Omental fat pad (tissue), 4 donors: Measurements from ENCODE around the gene DNAH7. TPM values are rescaled to one million over a fixed set of nuclear protein-coding genes. Genes with fewer than 3 reads are reported as not detected.

Experiments used
- ATAC-seq: fragments of 150-250 bp; one replicate; pipeline ENCODE4 v1.9.1; 2016; ENCODE audit warnings: mild to moderate bottlenecking, moderate library complexity; ENCODE audit not compliant: low FRiP score
- DNase-seq: peaks from one replicate; pipeline ENCODE4 v3.0.0-alpha.2; 2019; ENCODE audit warnings: low spot score
- total RNA-seq, 4 donors: library from RNA; depleted of rRNA; stranded (reverse); fragments of >200 nt; gene quantifications; one replicate each; pipeline ENCODE4 v1.1.0, GENCODE V29; 2016
- TF ChIP-seq, protein P1 (sequence below), 3 donors: fragments of 450-650 bp; IDR thresholded peaks; one replicate each; pipeline ENCODE4 v1.5.1; 2016 to 2017; ENCODE audit warnings: antibody characterized with exemption in 3 of 3, mild to moderate bottlenecking in 3 of 3, moderate library complexity in 2 of 3

Gene DNAH7
- total RNA-seq, 4 donors from 2014 or later: 0.16 to 3.6 (median 1.4) TPM

DNA sequence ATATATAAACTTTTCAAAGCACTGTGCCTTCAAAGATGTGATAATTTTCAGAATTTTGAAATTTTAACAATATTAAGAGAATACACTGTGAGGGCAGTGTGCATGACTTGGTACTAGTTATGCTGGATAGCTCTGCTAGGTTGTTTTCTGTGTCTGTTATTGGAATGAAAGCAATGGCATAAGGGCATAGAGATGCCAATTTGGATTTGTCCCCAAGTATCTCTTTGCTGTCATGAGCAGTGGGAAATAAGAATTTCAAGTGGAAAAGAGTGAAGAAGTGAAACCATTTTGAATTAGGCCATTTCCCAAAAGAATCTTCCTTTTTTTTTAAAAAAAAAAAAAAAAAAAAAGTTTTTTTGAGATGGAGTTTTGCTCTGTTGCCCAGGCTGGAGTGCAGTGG, 334.8 kb downstream of the DNAH7 start:
- ATAC-seq (no peak), DNase-seq (no peak)
- TF ChIP-seq, protein P1, sequence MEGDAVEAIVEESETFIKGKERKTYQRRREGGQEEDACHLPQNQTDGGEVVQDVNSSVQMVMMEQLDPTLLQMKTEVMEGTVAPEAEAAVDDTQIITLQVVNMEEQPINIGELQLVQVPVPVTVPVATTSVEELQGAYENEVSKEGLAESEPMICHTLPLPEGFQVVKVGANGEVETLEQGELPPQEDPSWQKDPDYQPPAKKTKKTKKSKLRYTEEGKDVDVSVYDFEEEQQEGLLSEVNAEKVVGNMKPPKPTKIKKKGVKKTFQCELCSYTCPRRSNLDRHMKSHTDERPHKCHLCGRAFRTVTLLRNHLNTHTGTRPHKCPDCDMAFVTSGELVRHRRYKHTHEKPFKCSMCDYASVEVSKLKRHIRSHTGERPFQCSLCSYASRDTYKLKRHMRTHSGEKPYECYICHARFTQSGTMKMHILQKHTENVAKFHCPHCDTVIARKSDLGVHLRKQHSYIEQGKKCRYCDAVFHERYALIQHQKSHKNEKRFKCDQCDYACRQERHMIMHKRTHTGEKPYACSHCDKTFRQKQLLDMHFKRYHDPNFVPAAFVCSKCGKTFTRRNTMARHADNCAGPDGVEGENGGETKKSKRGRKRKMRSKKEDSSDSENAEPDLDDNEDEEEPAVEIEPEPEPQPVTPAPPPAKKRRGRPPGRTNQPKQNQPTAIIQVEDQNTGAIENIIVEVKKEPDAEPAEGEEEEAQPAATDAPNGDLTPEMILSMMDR (IDR thresholded peaks at IDR 0.05): no peak

DNA sequence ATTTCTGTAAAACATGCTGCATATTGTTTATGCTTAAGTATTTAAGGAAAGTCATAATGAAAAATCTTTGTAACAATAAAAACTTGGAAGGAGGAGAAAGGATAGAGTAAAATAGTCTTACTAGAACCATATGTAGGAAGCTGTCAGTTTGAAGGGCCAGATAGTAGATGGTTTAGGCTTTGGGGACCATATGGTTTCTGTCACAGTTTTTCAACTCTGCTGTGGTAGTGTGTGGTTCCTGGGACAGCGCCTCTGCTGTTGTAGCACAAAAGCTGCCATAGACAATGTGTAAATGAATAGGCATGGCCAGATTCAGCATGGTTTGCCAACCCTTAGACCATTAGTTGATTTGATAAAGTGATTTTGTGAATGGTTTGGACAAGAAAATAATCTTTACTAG, 336.1 kb downstream of the DNAH7 start:
- ATAC-seq (no peak), DNase-seq (no peak)

DNA sequence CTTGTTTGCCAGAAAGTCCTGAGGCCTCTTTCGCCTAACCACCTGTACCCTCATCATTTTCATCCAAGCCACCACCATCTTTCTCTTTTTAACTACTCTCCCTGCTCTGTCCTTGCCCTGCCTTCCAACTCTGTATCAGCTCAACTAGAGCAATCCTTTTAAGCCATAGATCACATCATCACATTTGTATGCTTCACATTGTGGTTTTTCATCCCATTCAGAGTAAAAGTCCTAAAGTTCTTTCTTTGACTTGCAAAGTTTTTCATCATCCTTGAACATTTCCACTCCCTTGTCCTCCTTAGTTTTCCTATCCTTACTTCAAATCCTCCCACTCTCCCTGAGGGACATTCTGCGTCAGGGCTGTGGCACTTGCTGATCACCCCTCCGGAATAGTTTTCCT, 337.7 kb downstream of the DNAH7 start:
- TF ChIP-seq, protein P1 (IDR thresholded peaks at IDR 0.05): no peak
- ATAC-seq: no peak
- DNase-seq: no peak

More for the DNA sequence above, 336.1 kb downstream of the DNAH7 start:
- TF ChIP-seq, protein P1 (IDR thresholded peaks at IDR 0.05): no peak

DNA sequence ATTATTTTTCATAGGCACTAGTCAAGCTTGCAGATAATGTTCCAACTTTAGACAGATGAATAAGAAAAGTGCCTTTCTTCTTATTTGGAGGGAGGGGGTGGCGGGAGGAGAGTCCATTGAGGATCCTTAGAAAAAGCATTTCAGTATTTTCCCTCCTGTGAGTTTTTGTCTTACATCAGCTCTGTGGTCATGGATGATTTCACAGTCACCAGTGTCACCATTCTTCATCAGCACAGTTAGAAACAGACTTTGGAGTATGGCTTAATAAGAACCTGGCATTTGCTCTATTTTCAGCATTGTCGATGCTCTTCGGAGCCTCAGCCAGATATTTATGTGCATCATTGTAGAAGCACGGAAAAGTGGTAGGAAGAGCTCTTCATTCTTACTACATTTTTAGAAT, 341.5 kb downstream of the DNAH7 start:
- ATAC-seq (no peak), DNase-seq (no peak)
- TF ChIP-seq, protein P1 (IDR thresholded peaks at IDR 0.05): no peak

DNA sequence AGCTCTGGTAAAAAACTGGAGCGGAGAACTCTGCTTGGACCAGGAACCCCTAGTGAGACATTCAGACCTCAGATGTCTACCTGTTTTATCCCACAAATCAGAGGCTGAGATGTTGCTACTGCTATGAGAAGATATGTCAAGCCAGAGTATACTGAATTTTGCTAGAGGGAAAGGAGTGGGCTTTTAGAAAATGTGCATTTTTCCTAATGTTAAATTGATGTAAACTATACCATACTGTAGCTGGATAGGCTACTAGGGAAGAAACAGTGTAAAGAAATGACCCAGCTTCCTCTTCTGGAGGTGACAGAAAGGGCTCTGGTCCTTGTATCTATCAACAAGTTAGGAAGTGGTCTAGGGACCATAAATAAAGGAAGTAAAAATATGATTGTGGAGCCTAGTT, 346.6 kb downstream of the DNAH7 start:
- TF ChIP-seq, protein P1 (IDR thresholded peaks at IDR 0.05): no peak
- DNase-seq: no peak
- ATAC-seq: no peak

DNA sequence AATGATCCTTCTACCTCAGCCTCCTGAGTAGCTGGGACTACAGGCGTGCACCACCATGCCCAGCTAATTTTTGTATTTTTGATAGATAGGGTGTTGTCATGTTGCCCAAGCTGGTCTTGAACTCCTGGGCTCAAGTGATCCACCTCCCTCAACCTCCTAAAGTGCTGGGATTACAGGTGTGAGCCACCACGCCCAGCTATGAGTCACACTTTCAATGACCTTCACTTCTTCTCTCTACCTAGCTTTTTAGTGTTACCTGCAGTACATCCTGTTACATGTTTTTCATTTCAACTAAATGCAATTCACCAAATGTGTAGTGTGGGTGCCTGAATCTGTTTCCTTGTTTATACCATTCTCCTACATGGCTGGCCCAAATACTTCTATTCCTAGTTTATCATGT, 347.6 kb downstream of the DNAH7 start:
- TF ChIP-seq, protein P1 (IDR thresholded peaks at IDR 0.05): no peak
- no peak for ATAC-seq

DNA sequence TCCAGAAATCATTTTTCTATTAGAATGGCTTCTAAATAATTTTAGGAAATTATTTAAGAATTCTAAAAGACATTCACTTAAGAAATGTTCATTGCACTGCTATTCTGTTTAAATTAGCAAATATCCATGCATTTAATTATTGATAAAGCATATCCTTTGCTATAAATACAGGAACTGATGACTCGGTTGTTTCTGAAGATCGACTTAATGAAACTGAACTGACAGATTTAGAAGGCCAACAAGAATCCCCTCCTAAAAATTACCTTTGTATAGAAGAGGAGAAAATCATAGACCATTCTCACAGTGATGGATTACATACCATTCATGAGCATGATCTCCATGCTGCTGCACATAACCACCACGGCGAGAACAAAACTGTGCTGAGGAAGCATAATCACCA, 352.2 kb downstream of the DNAH7 start:
- no peak for DNase-seq
- ATAC-seq: no peak
- TF ChIP-seq, protein P1 (IDR thresholded peaks at IDR 0.05): no peak

More for the DNA sequence above, 347.6 kb downstream of the DNAH7 start:
- DNase-seq: no peak
